Right lobe of liver (tissue), 6 donors: ENCODE data around the gene APBB1IP. TPM values are rescaled to one million over a fixed set of nuclear protein-coding genes. Genes with fewer than 3 reads are reported as not detected.
A peak's percentile ranks its signal among the peaks of the same experiment; 100 is the strongest.
"Not testable (repeated sequence)": the region's sequence is repeated elsewhere in the genome, so short reads cannot be mapped to it uniquely, and the experiment has no call there.

ENCODE experiments used
- ATAC-seq, 4 donors: fragments of 200-7000 bp; cut with Tn5 transposase; one replicate each; pipeline ENCODE4 v1.9.1; 2020; ENCODE audit warnings: mild to moderate bottlenecking in 4 of 4, moderate library complexity in 4 of 4
- DNase-seq, 3 donors: peaks; one replicate each; pipeline ENCODE4 v3.0.0-alpha.2; 2020
- H3K27ac ChIP-seq, 3 donors: fragments of 200-600 bp; one replicate each; pipeline ENCODE4 v1.8.0; 2022
- H3K27me3 ChIP-seq, 2 donors: fragments of 200-600 bp; one replicate each; pipeline ENCODE4 v1.8.0; 2022
- H3K36me3 ChIP-seq, 4 donors: fragments of 200-600 bp; sonication (generic) in 1 of 4; one replicate each; pipeline versions ENCODE4 v1.5.1 to v1.8.0; 2017 to 2022; ENCODE audit warnings: control low read depth in 1 of 4
- H3K4me1 ChIP-seq, 4 donors: fragments of 200-600 bp; sonication (generic) in 1 of 4; one replicate each; pipeline versions ENCODE4 v1.5.1 to v1.8.0; 2017 to 2022; ENCODE audit warnings: control low read depth in 1 of 4
- H3K4me3 ChIP-seq, 3 donors: fragments of 200-600 bp; one replicate each; pipeline ENCODE4 v1.8.0; 2022
- H3K9me3 ChIP-seq, 4 donors: fragments of 200-600 bp; sonication (generic) in 1 of 4; one replicate each; pipeline versions ENCODE4 v1.5.1 to v1.8.0; 2017 to 2022; ENCODE audit warnings: control low read depth in 1 of 4
- POLR2A ChIP-seq: fragments of 450-650 bp; IDR thresholded peaks from one replicate; pipeline ENCODE4 v1.6.1; 2017; ENCODE audit warnings: antibody characterized with exemption, mild to moderate bottlenecking
- WGBS: methylation state at CpG from one replicate; pipeline ENCODE4 v1.1.6; 2018; ENCODE audit warnings: low coverage, low lambda C conversion rate; ENCODE audit not compliant: insufficient coverage; ENCODE audit errors: missing lambda C conversion rate; 5-methylcytosine and 5-hydroxymethylcytosine counted together
- intact Hi-C, 2 donors: fragments of 100-400 bp; cut with DNase I; formaldehyde crosslinking; loops; one replicate each; pipeline versions ENCODE4 v1.11.2 to v1.14.1; 2022
- total RNA-seq, 6 experiments: library from RNA; depleted of rRNA in 2 of 6; stranded (reverse); fragments of >200 nt in 2 of 6; fragmentation: NEBNext Ultra II Directional in 3 of 6; extraction: Animal tissue kit (Norgen Biotek cat#: 25700) in 3 of 6; gene quantifications; one replicate each; pipeline versions ENCODE4 v1.1.0 to v1.2.4, GENCODE V29; 2016 to 2023
- TF ChIP-seq, protein P1 (sequence below), 4 donors: fragments of 200-600 bp in 3 of 4; fragments of 450-650 bp in 1 of 4; IDR thresholded peaks; one replicate each; pipeline versions ENCODE4 v1.5.1 to v1.8.0; 2016 to 2022; ENCODE audit warnings: antibody characterized with exemption in 4 of 4, mild to moderate bottlenecking in 2 of 4
- donor health status: DM: no; HTN: yes; CAD: no.
- donor health status: DM: no; HTN: no; CAD: no.
- donor health status: DM: no; HTN: no; CAD: no.
- donor health status: DM: no; HTN: yes; CAD: no.
- donor health status: DM: no; HTN: yes; CAD: no.

Gene APBB1IP
- total RNA-seq, 6 experiments from 2014 or later: 13.0 to 50.7 (median 16.5) TPM

DNA sequence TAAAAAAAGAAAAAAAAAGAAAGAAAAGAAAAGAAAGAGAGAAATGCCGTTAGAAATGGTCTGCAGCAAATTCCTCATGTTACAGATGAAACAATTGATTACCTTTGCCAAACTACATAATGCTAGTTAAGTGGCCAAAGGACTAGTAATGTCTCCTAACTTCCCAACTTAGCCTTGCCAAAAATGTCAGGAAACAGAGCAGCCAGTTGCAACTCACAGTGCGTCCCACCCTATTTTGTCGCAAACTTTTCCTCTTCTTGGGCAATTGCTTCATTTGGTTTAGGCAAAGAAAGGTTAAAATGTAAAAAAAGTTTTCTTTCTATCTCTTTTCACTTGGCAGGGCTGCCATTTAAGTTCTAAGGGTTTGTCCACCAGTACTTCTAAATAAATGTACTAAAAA is 53.1 kb downstream of the APBB1IP start:
- intact Hi-C loops: no loop called here
- 20% methylated on average over 3 of the region's 3 CpGs for WGBS
- ATAC-seq: peak in 2 of 4 donors; percentile 8 to 36
- H3K36me3 ChIP-seq: peaks cover 0 to 23% (median 7%) of the 10 kb centered on the region in 4 donors
- no peaks in the 10 kb centered on the region for H3K27me3 ChIP-seq
- no peak for DNase-seq
- no peak overlapping the region for H3K4me3 ChIP-seq
- TF ChIP-seq POLR2A: no peak
- TF ChIP-seq, protein P1, sequence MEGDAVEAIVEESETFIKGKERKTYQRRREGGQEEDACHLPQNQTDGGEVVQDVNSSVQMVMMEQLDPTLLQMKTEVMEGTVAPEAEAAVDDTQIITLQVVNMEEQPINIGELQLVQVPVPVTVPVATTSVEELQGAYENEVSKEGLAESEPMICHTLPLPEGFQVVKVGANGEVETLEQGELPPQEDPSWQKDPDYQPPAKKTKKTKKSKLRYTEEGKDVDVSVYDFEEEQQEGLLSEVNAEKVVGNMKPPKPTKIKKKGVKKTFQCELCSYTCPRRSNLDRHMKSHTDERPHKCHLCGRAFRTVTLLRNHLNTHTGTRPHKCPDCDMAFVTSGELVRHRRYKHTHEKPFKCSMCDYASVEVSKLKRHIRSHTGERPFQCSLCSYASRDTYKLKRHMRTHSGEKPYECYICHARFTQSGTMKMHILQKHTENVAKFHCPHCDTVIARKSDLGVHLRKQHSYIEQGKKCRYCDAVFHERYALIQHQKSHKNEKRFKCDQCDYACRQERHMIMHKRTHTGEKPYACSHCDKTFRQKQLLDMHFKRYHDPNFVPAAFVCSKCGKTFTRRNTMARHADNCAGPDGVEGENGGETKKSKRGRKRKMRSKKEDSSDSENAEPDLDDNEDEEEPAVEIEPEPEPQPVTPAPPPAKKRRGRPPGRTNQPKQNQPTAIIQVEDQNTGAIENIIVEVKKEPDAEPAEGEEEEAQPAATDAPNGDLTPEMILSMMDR (IDR thresholded peaks at IDR 0.05): no peak
- H3K4me1 ChIP-seq: peaks cover 0 to 28% (median 0%) of the 10 kb centered on the region in 4 donors
- H3K27ac ChIP-seq: peak overlapping the region in 1 of 3 donors; percentile 3
- no peaks in the 10 kb centered on the region for H3K9me3 ChIP-seq

DNA sequence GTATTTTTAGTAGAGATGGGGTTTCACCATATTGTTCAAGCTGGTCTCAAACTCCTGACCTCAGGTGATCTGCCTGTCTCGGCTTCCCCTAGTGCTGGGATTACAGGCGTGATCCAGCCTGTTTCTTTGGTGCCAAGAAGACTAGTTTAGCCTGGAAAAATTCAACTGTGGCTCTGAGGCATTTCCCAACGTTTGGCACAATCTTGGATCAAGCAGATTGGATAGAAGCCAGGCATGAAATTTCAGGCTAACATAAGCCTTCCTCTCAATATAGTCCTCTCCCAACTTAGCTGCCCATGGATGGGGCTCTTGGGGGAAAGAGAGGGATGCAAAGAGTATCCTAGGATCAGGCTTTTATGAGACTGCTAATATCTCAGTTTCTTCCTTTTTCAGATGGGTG is 53.8 kb downstream of the APBB1IP start:
- WGBS: 19% methylated on average over 3 of the region's 3 CpGs
- Histone ChIP-seq H3K27ac (peak overlapping the region in 1 of 3 donors; percentile 3), H3K4me1 (peaks cover 0 to 21% (median 0%) of the 10 kb centered on the region in 4 donors), H3K36me3 (peaks cover 0 to 29% (median 7%) of the 10 kb centered on the region in 4 donors), H3K9me3 (no peaks in the 10 kb centered on the region), H3K27me3 (no peaks in the 10 kb centered on the region), H3K4me3 (no peak overlapping the region)
- DNase-seq (no peak), ATAC-seq (peak; percentile 55 to 76 (median 74))
- intact Hi-C loops: no loop called here
- TF ChIP-seq, protein P1 (IDR thresholded peaks at IDR 0.05): no peak

DNA sequence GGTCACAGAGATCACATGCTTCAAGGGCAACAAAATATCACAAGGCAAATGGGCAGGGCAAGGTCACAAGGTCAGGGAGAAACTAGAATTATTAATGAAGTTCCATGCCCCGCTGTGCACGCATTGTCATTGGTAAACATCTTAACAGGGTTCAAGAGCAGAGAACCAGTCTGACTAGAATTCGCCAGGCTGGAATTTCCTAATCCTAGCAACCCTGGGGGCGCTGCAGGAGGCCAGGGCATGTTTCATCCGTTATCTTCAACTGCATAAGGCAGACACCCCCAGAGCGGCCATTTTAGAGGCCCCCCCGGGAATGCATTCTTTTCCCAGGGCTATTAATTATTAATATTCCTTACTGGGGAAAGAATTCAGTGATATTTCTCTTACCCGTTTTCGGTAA is 54.6 kb downstream of the APBB1IP start:
- H3K9me3 ChIP-seq, intact Hi-C loops, H3K27ac ChIP-seq, H3K4me3 ChIP-seq, H3K27me3 ChIP-seq, DNase-seq, ATAC-seq: not testable (repeated sequence)
- Histone ChIP-seq H3K4me1 (peaks cover 0 to 13% (median 0%) of the 10 kb centered on the region in 4 donors), H3K36me3 (peaks cover 0 to 36% (median 7%) of the 10 kb centered on the region in 4 donors)
- 97% methylated on average over 4 of the region's 9 CpGs for WGBS

DNA sequence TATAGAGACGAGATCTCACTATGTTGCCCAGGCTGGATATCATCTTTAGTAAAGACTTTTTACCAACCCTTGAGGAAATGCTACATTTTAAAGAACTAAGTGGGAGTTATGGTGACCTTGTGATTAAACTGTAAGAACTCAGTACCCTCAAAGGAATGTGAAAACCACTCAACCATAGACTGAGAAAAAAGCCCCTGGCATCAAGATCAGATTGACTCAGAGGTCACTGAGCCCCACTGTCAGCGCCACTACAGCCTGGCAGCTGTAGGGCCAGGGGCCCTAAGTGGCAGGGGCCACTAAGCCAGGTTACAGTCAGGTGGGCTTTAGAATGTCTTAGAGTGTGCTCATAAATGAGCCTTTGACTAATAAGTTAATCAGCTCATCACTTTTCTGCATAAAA is 55.9 kb downstream of the APBB1IP start:
- 88% methylated on average over 2 of the region's 2 CpGs for WGBS
- TF ChIP-seq, protein P1 (IDR thresholded peaks at IDR 0.05): no peak
- no peak for TF ChIP-seq POLR2A
- Histone ChIP-seq H3K27ac (no peak overlapping the region), H3K27me3 (no peaks in the 10 kb centered on the region), H3K9me3 (no peaks in the 10 kb centered on the region), H3K4me1 (peaks cover 0 to 13% (median 0%) of the 10 kb centered on the region in 4 donors), H3K36me3 (peaks cover 0 to 42% (median 9%) of the 10 kb centered on the region in 4 donors), H3K4me3 (no peak overlapping the region)
- DNase-seq: no peak
- intact Hi-C loops: no loop called here
- no peak for ATAC-seq

DNA sequence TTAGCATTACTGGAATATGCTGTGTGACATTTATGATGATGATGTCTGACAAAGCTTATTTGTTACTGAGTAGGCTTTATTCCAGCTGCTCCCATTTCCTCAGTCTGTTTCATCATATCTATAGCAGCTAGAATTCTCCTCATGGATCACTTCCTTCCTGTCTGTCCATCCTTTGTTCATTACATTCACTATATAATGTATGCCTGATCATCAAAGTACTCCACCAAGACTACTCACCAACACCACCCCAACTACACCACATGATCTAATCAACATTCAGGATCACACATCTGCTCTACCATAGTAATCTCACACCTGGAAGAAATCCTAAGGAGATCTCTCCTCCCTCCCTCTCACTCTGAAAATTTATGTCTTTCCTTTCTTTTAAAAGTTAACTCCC is 61.3 kb downstream of the APBB1IP start:
- TF ChIP-seq POLR2A: no peak
- TF ChIP-seq, protein P1 (IDR thresholded peaks at IDR 0.05): no peak
- intact Hi-C loops: no loop called here
- ATAC-seq: no peak
- no peak overlapping the region for H3K4me3 ChIP-seq
- H3K36me3 ChIP-seq: peaks cover 0 to 59% (median 10%) of the 10 kb centered on the region in 4 donors
- DNase-seq: no peak
- H3K4me1 ChIP-seq: no peaks in the 10 kb centered on the region
- H3K27ac ChIP-seq: no peak overlapping the region
- no peaks in the 10 kb centered on the region for H3K9me3 ChIP-seq
- no peaks in the 10 kb centered on the region for H3K27me3 ChIP-seq
